HG03521 (cell line): ENCODE measurements around the gene PECR.

ENCODE experiments used
- ATAC-seq: cut with Tn5 transposase; IDR thresholded peaks from one replicate; pipeline ENCODE4 v1.9.1; 2021; ENCODE audit warnings: mild to moderate bottlenecking, moderate library complexity; ENCODE audit not compliant: unreplicated experiment

The PECR gene

DNA sequence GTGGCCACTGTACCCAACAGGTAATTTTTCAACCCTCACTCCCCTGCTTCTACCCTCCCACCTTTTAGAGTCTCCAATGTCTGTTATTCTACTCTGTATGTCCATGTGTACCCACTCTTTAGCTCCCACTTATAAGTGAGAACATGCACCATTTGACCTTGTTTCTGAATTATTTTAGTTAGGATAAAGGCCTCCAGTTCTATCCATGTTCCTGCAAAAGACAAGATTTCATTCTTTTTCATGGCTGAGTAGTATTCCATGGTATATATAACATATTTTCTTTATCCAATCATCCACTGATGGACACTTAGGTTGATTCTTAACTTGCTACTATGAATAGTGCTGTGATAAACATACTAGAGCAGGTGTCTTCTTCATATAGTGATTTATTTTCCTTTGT, 9.1 kb downstream of the PECR start:
- ATAC-seq, result no peak

DNA sequence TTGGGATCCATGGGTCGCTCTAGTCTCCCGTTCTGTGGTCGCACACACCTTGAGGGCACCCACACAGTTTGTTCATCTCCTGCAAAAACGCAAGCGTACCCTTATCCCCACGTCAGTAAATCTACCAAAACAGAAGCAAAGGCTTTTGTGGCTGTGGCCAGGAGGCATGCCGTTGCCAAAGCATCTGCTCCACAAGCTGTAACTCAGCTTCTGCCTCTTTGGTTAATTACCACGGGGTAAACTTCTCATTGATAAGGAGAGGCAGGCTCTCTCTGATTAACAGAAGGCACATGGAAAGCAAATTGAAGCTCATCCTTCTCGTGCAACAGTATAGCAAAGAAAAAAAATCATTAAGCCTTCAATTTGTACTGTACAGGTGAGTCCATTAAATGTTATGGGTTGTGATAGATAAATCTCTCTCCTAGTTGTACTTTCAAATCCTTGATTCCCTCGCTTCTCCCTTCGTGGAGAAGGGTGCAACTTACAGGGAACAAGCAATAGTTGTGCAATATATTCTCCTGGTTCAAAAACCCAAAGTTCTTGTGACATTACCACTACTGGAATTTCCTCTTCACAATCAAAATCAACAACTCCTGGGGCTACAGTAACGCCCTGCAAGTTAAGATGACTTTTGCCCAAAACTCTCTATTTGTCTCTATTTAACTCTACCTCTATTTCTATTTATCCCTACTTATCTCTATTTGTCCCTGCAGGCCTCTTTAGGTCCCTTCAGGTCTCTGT, 10.3 kb downstream of the PECR start:
- ATAC-seq, result no peak

DNA sequence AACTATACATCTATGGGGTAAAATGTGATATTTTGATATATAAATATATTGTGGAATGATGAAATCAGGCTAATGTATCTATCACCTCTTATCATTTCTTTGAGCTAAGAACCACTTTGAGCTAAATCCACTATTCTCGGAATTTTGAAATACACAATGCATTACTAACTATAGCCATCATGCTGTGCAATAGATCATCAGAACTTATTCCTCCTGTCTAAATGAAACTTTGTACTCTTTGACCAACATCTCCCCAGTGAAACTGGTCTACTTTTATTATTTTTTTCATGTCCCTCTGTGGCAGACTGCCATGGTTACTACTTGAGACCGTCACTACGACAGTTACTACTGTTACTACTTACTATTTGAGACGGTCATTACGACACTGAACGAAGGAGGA, 11.4 kb downstream of the PECR start:
- ATAC-seq, result no peak

DNA sequence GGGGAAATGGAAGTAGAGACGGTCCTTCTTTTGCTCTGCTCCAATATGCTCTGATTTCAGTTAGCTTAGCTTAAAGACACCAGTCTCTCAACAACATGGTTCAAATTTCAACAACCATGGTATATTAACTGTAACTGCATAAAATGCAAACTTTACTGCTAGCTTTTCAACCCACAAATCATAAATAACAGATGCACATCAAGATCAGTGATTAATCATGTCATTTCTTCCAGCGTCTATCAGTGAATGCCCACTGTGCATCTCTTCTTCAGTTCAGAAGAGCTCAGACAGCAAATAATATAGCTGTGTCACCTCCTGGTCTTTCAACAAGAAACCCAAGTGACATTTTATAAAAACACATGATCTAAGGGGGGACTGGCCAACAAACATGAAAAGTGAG, 12.6 kb downstream of the PECR start:
- ATAC-seq, result no peak

DNA sequence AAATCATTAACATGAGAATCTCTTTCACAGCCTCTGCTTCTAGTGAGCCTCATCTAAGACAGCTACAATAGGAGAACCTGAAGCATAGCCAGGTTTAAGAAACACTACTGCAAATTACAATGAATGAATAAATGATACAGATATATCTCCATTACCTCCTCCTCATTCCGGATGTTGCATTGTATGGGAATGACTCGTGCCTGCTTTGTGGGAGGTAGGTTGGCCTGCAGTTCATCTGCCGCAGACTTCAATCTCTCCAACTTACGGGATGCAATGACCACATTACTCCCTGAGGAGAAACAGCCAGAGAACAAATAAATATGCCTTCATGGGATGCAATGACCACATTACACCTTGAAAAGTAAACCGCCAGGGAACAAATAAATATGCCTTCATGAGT, 15.4 kb downstream of the PECR start:
- ATAC-seq, result no peak

DNA sequence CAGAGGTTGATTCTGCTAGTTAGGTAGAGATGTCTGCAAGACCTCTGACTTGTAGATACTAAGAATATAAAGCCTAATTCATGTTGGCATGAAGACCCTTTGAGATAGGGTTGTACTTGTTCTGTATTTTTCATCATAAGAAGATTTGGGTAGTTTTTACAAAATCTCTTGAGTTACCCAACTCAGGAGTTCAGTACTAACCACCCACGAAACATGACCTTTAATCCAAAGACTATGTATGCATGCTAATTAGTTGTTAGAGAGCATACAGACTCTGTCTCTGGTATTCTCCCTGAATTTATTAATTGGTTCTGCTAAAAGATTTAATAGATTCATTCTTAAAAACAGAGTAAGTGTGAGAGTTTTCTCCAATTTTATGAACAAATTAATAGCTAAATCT, 16.9 kb downstream of the PECR start:
- no peak for ATAC-seq

DNA sequence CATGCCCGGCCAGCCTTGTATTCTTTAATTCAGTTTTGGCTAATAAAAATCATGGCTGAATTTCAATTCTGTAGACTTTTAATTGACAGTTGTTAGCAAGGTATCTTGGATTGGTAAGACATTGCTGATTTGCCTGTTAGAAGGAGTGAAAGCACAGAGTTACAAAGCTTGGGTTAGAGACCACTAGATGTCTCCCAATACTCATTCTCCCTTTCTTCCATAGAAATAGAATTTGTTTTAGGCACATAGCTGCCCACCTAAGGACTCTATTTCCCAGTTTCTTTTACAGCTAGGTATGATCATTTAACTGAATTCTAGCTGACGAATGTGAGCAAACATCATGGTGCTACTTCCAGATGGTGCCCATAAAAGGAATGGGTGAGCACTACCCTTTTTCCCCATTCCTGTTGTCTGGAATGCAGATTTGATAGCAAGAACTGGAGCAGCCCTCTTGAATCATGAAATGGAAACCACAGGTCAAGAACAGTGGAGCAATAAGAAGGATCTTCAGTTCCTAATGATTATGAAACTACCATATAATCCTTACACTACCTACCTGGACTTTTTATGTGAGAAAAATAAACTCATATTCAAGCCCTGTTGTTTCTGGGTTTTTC, 17.5 kb downstream of the PECR start:
- no peak for ATAC-seq

DNA sequence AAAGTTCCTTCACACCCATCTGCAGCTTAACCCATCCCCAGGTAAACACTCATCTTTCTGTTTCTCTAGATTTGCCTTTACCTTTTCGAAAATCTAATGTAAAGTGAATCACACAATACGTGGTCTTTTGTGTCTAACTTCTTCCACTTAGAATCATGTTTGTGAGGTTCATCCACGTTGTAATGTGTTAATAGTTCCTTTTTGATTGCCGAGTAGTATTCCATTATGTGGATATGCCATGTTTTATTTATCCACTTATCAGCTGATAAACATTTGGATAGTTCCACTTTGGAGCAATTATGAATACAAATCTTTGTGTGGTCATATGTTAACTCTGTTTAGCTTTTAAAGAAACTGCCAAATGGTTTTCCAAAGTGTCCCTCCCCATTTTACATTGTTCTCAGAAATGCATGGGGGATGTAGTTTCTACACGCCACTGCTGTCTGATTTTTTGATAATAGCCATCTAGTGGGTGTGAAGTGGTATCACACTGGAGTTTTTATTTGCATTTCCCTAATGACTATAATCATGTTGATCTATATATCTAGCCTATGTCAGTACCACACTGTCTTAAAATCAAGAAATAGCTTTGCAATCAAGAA, 22.3 kb downstream of the PECR start:
- ATAC-seq, result no peak

DNA sequence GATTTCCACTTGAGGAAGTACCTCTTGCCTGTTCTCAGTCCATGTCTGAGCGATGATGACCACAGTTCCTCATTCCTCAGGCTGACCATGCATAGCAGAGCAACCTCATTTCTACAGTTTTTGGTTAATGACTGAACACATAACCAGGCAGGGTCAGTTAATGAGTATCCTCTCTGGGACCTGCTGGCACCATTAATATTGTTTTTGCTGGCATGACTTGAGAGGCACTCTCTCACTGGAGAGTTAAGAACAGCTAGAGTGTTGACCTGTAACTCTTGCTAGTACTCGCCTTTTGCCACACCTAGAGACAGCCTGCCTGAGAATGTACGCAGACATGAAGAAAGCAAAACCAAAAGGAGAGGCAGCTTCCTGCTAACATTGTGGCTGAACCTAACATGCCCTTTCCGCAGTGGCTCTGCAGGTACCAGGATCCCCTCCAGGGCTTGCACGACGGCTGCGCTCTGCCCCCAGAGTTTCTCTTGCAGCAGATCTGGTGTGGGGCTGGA, 23.9 kb downstream of the PECR start:
- ATAC-seq, result peak; percentile 81

DNA sequence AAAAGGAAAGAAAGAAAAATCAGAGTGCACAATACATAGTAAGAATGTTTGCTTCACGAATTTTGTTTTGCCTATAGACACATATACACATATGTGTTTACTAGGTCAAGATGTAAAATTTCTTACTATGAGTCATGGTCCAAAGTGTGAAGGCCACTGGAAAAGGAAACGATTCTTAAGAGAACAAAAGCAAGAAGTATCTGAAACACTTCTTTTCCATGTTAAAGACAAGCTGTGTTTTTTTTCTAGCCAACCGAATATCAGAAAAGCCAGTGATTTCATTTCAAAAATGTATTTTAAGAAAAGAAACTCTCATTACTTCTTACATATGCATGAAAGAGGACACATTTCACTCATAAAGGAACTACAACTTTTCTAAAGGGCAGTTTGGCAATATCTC, 24.9 kb downstream of the PECR start:
- ATAC-seq, result peak; percentile 37

DNA sequence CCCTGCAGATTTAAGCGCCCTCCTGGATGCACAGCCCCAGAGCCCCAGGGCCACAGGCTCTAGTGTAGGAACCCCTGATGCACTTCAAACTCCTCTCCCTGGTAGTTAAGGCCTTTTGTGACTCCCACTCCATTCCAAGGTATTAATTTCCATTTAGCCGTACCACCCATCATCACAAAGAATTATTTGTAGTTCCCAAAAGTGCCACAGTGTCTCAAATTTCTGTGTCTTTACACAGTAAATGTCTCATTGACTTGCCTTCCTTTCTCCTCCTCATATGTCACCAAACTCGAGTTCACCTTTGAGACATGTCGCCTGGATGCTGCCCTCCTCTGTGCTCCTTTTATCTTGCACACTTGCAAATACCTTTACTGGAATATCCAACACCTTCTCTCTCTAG, 25.9 kb downstream of the PECR start:
- ATAC-seq, result no peak

DNA sequence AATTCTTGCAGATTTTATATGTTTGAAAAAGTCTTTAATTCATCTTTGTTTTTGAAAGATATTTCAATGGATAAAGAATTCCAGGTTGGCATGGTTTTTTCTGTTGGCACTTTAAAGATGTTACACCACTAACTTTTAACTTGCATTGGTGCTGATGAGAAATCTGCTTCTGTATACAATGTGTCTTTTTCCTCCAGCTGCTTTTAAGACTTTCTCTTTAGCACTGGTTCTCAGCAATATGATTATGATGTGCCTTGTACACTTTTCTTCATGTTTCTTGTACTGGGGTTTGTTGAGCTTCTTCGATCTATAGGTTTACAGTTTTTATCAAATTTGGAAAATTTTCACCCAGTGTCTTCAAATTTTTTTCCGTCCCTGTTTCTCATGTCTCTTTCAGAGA, 29.2 kb downstream of the PECR start:
- ATAC-seq, result no peak

DNA sequence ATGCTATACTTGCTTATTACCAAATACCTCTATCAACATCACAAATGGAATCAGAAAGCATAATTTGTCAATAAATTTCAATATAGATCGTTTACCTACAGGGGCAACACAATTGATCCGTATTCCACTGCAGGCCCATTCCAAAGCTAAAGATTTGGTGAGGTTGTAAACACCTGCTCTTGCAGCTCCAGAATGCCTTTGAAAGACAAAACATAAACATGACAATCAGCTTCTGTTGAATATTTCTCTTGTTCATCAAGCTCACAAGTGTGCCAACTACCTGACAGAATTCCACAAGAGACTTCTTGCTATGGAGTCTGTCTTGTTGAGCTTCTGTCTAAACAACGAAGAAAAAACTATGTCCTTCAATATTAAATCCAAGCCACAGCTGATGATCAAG, 30.3 kb downstream of the PECR start:
- ATAC-seq, result no peak

DNA sequence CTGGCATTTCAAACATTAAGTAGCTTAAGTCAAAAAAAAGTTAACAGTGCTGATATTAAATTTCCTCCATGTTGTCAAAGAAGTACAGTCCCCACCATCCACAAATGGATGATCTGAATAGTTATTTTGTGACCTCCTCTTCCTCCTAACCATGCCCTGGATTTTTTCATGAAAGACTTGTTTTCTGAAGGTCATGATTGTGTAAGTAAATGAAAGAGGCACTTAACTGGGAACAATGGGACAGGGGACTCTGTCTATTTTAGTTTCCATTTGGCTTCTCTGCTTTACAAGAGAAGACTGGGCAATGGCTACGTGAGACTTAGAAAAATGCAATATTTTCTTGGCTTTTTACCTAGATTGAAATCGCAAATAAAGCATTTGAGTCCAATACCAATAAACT, 32.2 kb downstream of the PECR start:
- ATAC-seq, result no peak

DNA sequence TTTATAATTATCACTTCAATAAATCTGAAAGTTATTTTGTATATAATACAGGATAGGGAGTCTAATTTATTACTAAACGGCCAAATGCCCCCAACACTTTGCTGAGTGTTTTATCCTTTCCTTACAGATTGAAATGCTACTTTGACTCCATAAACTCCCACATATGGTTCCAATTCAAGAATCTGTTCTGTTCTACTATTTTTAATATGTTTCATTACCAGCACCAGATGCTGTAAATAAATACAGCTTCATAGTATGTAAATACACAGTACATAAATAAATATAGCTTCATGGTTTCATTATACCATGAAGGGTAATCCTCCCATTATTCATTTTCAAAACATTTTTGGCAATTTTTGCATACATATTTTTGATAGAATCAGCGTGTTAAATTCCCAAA, 34.2 kb downstream of the PECR start:
- ATAC-seq, result no peak

DNA sequence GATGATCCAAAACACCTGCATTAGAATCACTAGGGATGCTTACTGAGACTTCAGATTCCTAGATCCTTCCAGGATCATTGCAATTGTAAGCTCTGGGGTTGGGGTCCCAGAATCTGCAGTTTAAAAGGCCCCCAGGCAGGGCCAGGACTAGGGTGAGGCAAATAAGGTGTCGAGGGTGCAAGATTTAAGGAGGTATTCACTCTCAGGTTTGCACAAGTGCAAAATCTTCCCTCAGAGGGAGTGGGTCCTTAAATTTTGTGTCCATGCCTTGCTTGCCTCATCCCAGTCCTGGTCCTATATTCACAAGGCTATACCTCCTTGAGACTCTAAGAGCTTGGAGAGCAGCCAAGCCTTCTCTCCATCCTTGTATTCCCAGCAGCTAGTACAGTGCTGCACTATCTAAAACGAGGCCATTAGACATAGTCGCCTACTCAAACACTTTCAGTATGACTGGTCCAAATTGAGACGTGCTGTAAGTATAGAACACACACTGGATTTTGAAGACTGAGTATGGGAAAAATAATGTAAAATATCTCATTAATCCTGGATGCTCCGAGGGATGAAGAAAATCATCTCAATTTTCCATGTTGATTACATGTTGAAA, 36.6 kb downstream of the PECR start:
- ATAC-seq, result peak; percentile 69

DNA sequence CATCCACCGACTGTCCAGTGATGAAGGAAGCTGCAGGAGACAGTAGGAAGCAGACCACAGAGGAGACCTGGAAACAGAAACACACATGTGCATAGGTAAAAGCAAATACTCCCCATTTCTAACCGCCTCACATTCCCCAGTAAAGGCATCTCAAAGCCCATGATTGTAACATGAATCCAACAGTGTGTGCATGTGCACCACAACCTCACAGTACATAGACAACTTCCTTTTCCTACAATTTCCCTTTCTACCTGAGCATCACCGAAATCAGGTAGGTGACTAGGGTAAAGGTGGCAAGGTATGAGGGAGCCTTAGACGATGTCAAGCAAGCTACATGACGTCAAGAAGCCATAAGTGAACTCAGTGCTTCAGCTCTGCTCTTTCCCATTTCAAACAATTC, 37.7 kb downstream of the PECR start:
- no peak for ATAC-seq

DNA sequence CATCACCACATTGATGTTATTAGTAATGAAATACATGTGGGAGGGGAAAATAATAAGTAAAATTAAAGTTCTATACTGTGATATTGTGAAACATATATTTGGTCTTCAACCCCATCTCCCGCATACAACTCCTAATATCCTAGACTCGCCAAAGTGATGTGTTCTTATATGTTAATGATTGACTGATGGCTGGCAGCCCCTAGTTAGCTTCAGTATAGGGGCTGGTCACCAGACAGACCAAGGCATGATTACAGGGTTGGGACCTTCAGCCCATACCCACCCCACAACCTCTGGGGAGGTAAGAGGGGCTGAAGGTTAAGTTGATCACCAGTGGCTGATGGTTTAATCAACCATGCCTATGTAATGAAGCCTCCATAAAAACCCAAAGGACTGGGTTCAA, 40.2 kb downstream of the PECR start:
- no peak for ATAC-seq

DNA sequence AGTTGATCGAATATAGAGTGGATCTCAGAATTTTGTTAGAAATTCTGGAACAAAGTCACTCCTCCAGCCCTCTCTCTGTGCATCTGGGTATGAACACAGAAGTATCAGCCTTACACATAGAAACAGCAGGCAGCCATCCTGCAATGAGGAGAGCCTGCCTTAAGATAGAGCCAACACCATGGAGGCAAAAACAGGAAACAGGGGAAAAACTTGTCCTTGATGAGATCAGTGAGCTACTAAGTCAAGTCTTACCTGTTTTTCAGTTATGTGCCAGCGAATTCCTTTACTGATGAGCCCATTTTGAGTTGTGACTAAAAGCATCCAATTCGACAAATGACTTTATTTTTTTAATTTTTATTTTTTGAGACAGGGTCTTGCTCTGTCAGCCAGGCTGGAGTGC, 41.7 kb downstream of the PECR start:
- no peak for ATAC-seq

DNA sequence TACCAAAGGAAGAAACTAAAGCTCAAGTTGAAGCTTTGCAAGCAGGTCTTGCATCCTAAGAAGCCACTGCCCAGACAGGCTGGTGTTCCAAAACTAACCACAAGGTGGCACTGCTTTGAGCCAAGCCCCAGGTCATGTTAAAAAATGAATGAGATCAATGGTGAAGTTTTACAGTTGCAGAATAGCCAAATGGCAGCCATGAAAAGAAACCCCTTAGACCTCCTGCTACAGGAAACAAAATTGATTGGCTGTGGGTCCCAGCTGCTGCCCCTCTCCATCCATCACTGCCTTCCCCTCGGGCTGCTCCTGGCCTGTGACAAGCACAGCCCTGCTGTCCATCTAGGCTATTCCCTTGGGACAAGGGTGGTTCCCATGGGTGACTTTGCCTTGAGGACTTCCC, 47.5 kb downstream of the PECR start:
- ATAC-seq, result peak; percentile 37

DNA sequence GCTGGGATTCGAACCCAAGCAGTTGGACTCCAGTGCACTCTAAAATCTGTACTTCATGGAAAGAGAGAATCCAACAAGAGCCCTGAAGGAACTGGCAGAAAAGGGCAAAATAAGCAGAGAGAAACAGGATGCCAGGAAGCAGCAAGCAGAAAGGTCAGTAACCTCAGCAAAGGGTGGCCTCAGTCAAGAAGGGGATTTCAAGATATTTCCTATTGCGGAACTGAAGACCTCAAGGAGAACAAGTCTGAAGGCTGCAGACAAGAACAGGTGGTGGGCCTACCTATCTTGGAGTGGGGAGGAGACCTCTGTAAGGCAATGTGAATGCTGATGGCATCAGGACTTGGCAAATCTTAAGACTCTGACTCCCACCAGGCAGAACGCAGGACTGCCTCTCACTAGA, 48.2 kb downstream of the PECR start:
- ATAC-seq, result no peak
